Sciatic nerve (tissue), 2 donors: Measurements from ENCODE around the gene COL18A1. TPM values are rescaled to one million over a fixed set of nuclear protein-coding genes. Genes with fewer than 3 reads are reported as not detected.
A peak's percentile ranks its signal among the peaks of the same experiment; 100 is the strongest.

Source experiments
- ATAC-seq: fragments of 200-7000 bp; cut with Tn5 transposase; one replicate; pipeline ENCODE4 v1.9.1; 2020; ENCODE audit warnings: mild to moderate bottlenecking, moderate library complexity
- DNase-seq: peaks from one replicate; pipeline ENCODE4 v3.0.0-alpha.2; 2020; ENCODE audit warnings: low spot score
- intact Hi-C: fragments of 100-400 bp; cut with DNase I; formaldehyde crosslinking; loops from one replicate; pipeline ENCODE4 v1.14.2; 2022
- total RNA-seq: library from RNA; stranded (reverse); fragmentation: NEBNext Ultra II Directional; extraction: Animal tissue kit (Norgen Biotek cat#: 25700); gene quantifications from one replicate; pipeline ENCODE4 v1.2.1, GENCODE V29; 2021
- donor health status: DM: no; HTN: no; CAD: no.
- donor health status: DM: no; HTN: no; CAD: no.

COL18A1 gene
- total RNA-seq, 1 donor from 2014 or later: 129 TPM

- intact Hi-C loops: no loop called here
- DNase-seq (no peak), ATAC-seq (peak; percentile 46)
Measured at GRCh38 chr21:45420061-45421041, 15.4 kb downstream of the COL18A1 start.

GRCh38 chr21:45421071-45421845, 16.3 kb downstream of the COL18A1 start:
- ATAC-seq (no peak), DNase-seq (peak; percentile 65)

GRCh38 chr21:45421846-45422775, 17.1 kb downstream of the COL18A1 start:
- intact Hi-C loops: no loop called here
- ATAC-seq: no peak
- peak; percentile 53 for DNase-seq

More at GRCh38 chr21:45421071-45421845, 16.3 kb downstream of the COL18A1 start:
- intact Hi-C loops: no loop called here

GRCh38 chr21:45423201-45423955, 18.4 kb downstream of the COL18A1 start:
- intact Hi-C loops: no loop called here
- no peak for ATAC-seq
- DNase-seq: no peak

- DNase-seq (no peak), ATAC-seq (no peak)
- intact Hi-C loops: no loop called here
Measured at GRCh38 chr21:45423968-45424853, 19.2 kb downstream of the COL18A1 start.

GRCh38 chr21:45424854-45425795, 20.2 kb downstream of the COL18A1 start:
- ATAC-seq (no peak), DNase-seq (no peak)
- intact Hi-C loops: no loop called here

GRCh38 chr21:45427331-45428271, 22.6 kb downstream of the COL18A1 start:
- ATAC-seq (peak; percentile 45), DNase-seq (no peak)
- intact Hi-C loops: no loop called here

GRCh38 chr21:45428534-45428933, 23.6 kb downstream of the COL18A1 start:
- ATAC-seq (no peak), DNase-seq (no peak)
- intact Hi-C loops: no loop called here

GRCh38 chr21:45429221-45430175, 24.5 kb downstream of the COL18A1 start:
- ATAC-seq (no peak), DNase-seq (no peak)
- intact Hi-C loops: no loop called here

- no peak for ATAC-seq
- intact Hi-C loops: no loop called here
- DNase-seq: no peak
Measured at GRCh38 chr21:45430521-45431501, 25.8 kb downstream of the COL18A1 start.

- no peak for DNase-seq
- no peak for ATAC-seq
- intact Hi-C loops: no loop called here
Measured at GRCh38 chr21:45431781-45432572, 27.0 kb downstream of the COL18A1 start.

- ATAC-seq (peak; percentile 80), DNase-seq (no peak)
- intact Hi-C loops: no loop called here
Measured at GRCh38 chr21:45432575-45433255, 27.8 kb downstream of the COL18A1 start.
